ENCODE measurements around the gene PALM.

- TF ChIP-seq, protein P1, sequence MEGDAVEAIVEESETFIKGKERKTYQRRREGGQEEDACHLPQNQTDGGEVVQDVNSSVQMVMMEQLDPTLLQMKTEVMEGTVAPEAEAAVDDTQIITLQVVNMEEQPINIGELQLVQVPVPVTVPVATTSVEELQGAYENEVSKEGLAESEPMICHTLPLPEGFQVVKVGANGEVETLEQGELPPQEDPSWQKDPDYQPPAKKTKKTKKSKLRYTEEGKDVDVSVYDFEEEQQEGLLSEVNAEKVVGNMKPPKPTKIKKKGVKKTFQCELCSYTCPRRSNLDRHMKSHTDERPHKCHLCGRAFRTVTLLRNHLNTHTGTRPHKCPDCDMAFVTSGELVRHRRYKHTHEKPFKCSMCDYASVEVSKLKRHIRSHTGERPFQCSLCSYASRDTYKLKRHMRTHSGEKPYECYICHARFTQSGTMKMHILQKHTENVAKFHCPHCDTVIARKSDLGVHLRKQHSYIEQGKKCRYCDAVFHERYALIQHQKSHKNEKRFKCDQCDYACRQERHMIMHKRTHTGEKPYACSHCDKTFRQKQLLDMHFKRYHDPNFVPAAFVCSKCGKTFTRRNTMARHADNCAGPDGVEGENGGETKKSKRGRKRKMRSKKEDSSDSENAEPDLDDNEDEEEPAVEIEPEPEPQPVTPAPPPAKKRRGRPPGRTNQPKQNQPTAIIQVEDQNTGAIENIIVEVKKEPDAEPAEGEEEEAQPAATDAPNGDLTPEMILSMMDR (IDR thresholded peaks at IDR 0.05) = no peak
- TF ChIP-seq POLR2A (IDR thresholded peaks at IDR 0.05) = no peak
These were observed 55.6 kb downstream of the PALM start for GRCh38 chr19:764301-764700.
